Activated naive CD8-positive, alpha-beta T cell treated with anti-CD3 and anti-CD28 coated beads, Interleukin-2, amount 10 ng/mL, durations not matched to agents 7 days and 5 days (primary cell): ENCODE results near the gene MPEG1. TPM values are rescaled to one million over a fixed set of nuclear protein-coding genes. Genes with fewer than 3 reads are reported as not detected.

Experiments used
- ATAC-seq: fragments of 150-1000 bp; cut with Tn5 transposase; one replicate; pipeline ENCODE4 v1.10.0; 2021; ENCODE audit warnings: low read depth, moderate library complexity
- POLR2A ChIA-PET: fragments of 350-600 bp; sonication (Branson Sonifier 250); formaldehyde crosslinking; loops from one replicate; lab custom pipeline; 2021; ENCODE audit warnings: antibody characterized with exemption; lab: Charles Lee
- DNase-seq: peaks from one replicate; pipeline ENCODE4 v3.0.0; 2021
- H3K27ac Mint-ChIP-seq: one replicate; pipeline ENCODE4 v1.8.0; 2022; ENCODE audit warnings: mild to moderate bottlenecking, mixed read lengths
- H3K27me3 Mint-ChIP-seq: one replicate; pipeline ENCODE4 v1.8.0; 2022; ENCODE audit warnings: mild to moderate bottlenecking, moderate library complexity, mixed read lengths
- H3K36me3 Mint-ChIP-seq: one replicate; pipeline ENCODE4 v1.8.0; 2021; ENCODE audit warnings: mild to moderate bottlenecking, mixed read lengths
- H3K4me1 Mint-ChIP-seq: one replicate; pipeline ENCODE4 v1.8.0; 2021; ENCODE audit warnings: mixed read lengths
- H3K4me3 Mint-ChIP-seq: one replicate; pipeline ENCODE4 v1.8.0; 2022; ENCODE audit warnings: mild to moderate bottlenecking, moderate library complexity, mixed read lengths
- H3K9me3 Mint-ChIP-seq: one replicate; pipeline ENCODE4 v1.8.0; 2021; ENCODE audit warnings: mixed read lengths
- total RNA-seq, 2 experiments: library from RNA; stranded (reverse); gene quantifications; one replicate each; pipeline ENCODE4 v1.2.3, GENCODE V29; 2021

The MPEG1 gene
- total RNA-seq, 2 experiments from 2014 or later = 1.7 to 2.0 TPM

GRCh38 chr11:59207988-59208451 is 4.7 kb downstream of the MPEG1 start:
- DNase-seq = no peak
- POLR2A ChIA-PET = no interaction called here
- ATAC-seq = peak; percentile 54
- Mint-ChIP-seq H3K36me3 (no peaks in the 10 kb centered on the region), H3K4me1 (peaks cover 7% of the 10 kb centered on the region), H3K4me3 (no peak overlapping the region), H3K27ac (no peak overlapping the region), H3K9me3 (no peaks in the 10 kb centered on the region), H3K27me3 (peaks cover 12% of the 10 kb centered on the region)

GRCh38 chr11:59206635-59207034 is 6.1 kb downstream of the MPEG1 start:
- Mint-ChIP-seq H3K27me3 (peaks cover 12% of the 10 kb centered on the region), H3K27ac (no peak overlapping the region), H3K4me1 (peaks cover 7% of the 10 kb centered on the region), H3K4me3 (no peak overlapping the region), H3K9me3 (no peaks in the 10 kb centered on the region), H3K36me3 (no peaks in the 10 kb centered on the region)
- DNase-seq (no peak), ATAC-seq (no peak)
- POLR2A ChIA-PET = no interaction called here

DNA sequence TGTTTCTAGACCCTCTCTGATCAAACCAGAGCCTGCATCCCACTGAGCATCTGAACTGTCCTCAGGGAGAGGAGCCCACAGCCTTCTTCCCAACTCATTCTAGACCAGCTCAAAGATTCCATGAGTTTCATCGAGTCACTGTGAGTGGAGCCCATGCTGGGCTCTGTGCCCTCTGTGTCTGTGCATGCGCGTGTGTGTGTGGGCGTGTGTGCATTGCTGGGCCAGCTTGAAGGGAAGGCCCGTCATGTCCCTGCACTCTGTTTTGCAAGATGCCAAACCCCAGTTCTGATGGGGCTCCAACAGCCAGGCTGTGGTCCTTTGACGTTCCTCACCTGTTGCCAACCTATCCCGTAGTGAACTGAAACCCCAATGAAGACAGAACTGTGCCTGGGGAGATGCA is 7.1 kb downstream of the MPEG1 start:
- H3K27me3 Mint-ChIP-seq = peaks cover 12% of the 10 kb centered on the region
- ATAC-seq = no peak
- DNase-seq = no peak
- H3K36me3 Mint-ChIP-seq = no peaks in the 10 kb centered on the region
- no peaks in the 10 kb centered on the region for H3K9me3 Mint-ChIP-seq
- no peak overlapping the region for H3K27ac Mint-ChIP-seq
- H3K4me1 Mint-ChIP-seq = peaks cover 7% of the 10 kb centered on the region
- POLR2A ChIA-PET = no interaction called here
- H3K4me3 Mint-ChIP-seq = no peak overlapping the region

GRCh38 chr11:59204746-59205145 is 8.0 kb downstream of the MPEG1 start:
- POLR2A ChIA-PET = no interaction called here
- peaks cover 12% of the 10 kb centered on the region for H3K27me3 Mint-ChIP-seq
- ATAC-seq (no peak), DNase-seq (no peak)
- H3K27ac Mint-ChIP-seq = no peak overlapping the region
- no peaks in the 10 kb centered on the region for H3K9me3 Mint-ChIP-seq
- peaks cover 9% of the 10 kb centered on the region for H3K4me1 Mint-ChIP-seq
- H3K36me3 Mint-ChIP-seq = no peaks in the 10 kb centered on the region
- no peak overlapping the region for H3K4me3 Mint-ChIP-seq

DNA sequence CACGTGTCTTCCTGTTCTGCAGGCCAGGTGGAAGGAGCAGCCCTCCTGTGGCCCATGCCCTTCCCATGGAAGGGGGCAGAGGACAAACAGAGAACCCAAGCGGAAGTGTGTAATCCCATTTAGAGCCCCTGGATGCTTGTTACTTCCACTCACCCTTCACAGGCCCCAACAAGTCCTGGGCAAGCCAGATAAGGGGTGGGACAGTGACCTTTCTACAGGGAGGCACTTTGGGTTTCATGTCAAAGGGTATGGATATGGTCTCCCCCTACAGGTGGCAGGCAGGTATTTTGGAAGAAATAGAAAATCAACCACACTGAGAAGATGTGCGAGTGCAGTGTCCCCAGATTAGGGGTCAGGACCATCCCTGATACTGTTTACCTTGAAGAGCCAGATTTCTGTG is 11.4 kb downstream of the MPEG1 start:
- Mint-ChIP-seq H3K27ac (no peak overlapping the region), H3K36me3 (no peaks in the 10 kb centered on the region), H3K27me3 (peaks cover 2% of the 10 kb centered on the region), H3K4me1 (peaks cover 3% of the 10 kb centered on the region), H3K9me3 (peaks cover 5% of the 10 kb centered on the region), H3K4me3 (no peak overlapping the region)
- ATAC-seq = no peak
- DNase-seq = no peak
- POLR2A ChIA-PET = no interaction called here

DNA sequence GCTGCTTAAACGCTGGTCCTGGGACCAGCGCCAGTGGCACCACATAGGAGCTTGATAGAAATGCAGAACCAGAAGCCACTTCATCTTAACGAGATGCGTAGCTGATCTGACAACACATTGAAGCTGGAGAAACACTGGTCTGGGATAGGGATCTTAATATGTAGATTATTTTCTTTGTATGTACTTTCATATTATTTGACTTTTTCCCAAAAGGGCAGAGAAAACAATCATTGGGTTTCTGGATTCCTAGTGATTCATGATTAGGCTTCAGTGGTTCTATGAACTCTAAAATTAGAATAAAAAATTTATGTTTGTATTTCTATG is 12.3 kb downstream of the MPEG1 start:
- Mint-ChIP-seq H3K36me3 (no peaks in the 10 kb centered on the region), H3K4me1 (peaks cover 3% of the 10 kb centered on the region), H3K4me3 (no peak overlapping the region), H3K9me3 (peaks cover 5% of the 10 kb centered on the region), H3K27ac (no peak overlapping the region), H3K27me3 (peaks cover 3% of the 10 kb centered on the region)
- POLR2A ChIA-PET = no interaction called here
- DNase-seq (no peak), ATAC-seq (no peak)

DNA sequence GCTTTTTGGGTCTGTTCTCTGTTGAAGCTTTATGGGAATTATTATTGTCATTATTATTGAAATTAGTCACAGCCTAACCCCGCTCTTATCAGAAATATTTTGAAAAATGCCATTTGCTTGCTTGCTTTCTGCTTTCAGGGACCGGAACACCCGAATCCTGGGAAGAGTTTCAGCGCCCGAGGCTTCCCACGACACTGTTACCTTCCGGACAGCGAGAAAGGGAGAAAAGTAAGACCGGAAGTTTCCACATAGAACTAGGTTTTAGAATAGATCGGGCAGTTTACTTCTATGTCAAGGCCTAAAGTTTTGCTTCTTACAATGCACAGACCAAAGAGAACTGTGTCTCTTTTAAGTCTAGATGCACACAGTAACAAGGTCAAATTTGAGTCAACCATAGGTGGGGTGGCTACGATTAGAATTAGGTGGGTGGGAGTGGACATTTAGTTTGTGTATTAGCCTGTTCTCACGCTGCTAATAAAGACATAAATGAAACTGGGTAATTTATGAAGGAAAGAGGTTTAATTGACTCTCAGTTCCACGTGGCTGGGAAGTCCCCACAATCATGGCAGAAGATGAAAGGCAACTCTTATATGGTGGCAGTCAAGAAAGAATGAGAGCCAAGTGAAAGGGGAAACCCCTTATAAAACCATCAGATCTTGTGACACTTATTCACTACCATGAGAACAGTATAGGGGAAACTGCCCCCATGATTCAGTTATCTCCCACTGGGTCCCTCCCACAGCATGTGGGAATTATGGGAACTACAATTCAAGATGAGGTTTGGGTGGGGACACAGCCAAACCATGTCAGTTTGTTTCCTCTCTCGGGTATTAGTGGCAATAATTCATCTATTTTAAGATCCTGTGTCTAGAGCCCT is 12.9 kb downstream of the MPEG1 start:
- no peak for ATAC-seq
- H3K4me3 Mint-ChIP-seq = no peak overlapping the region
- no peak for DNase-seq
- peaks cover 3% of the 10 kb centered on the region for H3K4me1 Mint-ChIP-seq
- peaks cover 5% of the 10 kb centered on the region for H3K9me3 Mint-ChIP-seq
- H3K27ac Mint-ChIP-seq = no peak overlapping the region
- POLR2A ChIA-PET = no interaction called here
- peaks cover 3% of the 10 kb centered on the region for H3K27me3 Mint-ChIP-seq
- H3K36me3 Mint-ChIP-seq = no peaks in the 10 kb centered on the region

GRCh38 chr11:59198726-59199125 is 14.0 kb downstream of the MPEG1 start:
- Mint-ChIP-seq H3K27ac (no peak overlapping the region), H3K4me1 (peaks cover 3% of the 10 kb centered on the region), H3K27me3 (peaks cover 3% of the 10 kb centered on the region), H3K9me3 (peaks cover 5% of the 10 kb centered on the region), H3K4me3 (no peak overlapping the region), H3K36me3 (no peaks in the 10 kb centered on the region)
- no peak for DNase-seq
- ATAC-seq = no peak
- POLR2A ChIA-PET = no interaction called here

DNA sequence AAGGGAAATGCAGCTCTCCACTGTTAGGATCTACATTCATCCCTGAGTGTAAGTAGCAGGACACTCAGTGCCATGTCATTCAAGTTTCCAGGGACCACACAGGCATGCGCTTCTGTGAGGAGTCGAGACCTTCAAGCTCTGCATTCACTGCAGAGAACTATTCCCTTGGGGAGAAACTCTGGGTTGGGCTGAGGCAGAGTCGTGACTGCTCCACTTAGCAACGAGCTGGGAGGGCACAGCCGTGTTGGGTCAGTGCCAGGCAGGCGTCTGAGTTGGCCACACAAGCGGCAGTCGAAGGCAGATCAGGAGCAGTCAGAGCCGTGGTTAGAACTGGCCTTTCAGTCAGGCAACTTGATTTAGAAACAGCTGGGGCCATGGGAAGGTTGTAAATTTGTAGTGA is 14.7 kb downstream of the MPEG1 start:
- Mint-ChIP-seq H3K36me3 (no peaks in the 10 kb centered on the region), H3K4me3 (no peak overlapping the region), H3K27ac (no peak overlapping the region), H3K9me3 (peaks cover 5% of the 10 kb centered on the region), H3K4me1 (peaks cover 3% of the 10 kb centered on the region), H3K27me3 (peaks cover 3% of the 10 kb centered on the region)
- POLR2A ChIA-PET = no interaction called here
- ATAC-seq = no peak
- DNase-seq = no peak

- DNase-seq = no peak
- H3K36me3 Mint-ChIP-seq = no peaks in the 10 kb centered on the region
- peaks cover 3% of the 10 kb centered on the region for H3K4me1 Mint-ChIP-seq
- H3K27ac Mint-ChIP-seq = no peak overlapping the region
- peaks cover 5% of the 10 kb centered on the region for H3K9me3 Mint-ChIP-seq
- POLR2A ChIA-PET = no interaction called here
- no peak for ATAC-seq
- no peak overlapping the region for H3K4me3 Mint-ChIP-seq
- peaks cover 3% of the 10 kb centered on the region for H3K27me3 Mint-ChIP-seq
Measured at GRCh38 chr11:59196777-59197176, 15.9 kb downstream of the MPEG1 start.

GRCh38 chr11:59195586-59195985 is 17.1 kb downstream of the MPEG1 start:
- ATAC-seq (no peak), DNase-seq (no peak)
- Mint-ChIP-seq H3K9me3 (peaks cover 5% of the 10 kb centered on the region), H3K36me3 (no peaks in the 10 kb centered on the region), H3K27me3 (peaks cover 3% of the 10 kb centered on the region), H3K4me1 (peaks cover 9% of the 10 kb centered on the region), H3K4me3 (no peak overlapping the region), H3K27ac (no peak overlapping the region)
- POLR2A ChIA-PET = no interaction called here

DNA sequence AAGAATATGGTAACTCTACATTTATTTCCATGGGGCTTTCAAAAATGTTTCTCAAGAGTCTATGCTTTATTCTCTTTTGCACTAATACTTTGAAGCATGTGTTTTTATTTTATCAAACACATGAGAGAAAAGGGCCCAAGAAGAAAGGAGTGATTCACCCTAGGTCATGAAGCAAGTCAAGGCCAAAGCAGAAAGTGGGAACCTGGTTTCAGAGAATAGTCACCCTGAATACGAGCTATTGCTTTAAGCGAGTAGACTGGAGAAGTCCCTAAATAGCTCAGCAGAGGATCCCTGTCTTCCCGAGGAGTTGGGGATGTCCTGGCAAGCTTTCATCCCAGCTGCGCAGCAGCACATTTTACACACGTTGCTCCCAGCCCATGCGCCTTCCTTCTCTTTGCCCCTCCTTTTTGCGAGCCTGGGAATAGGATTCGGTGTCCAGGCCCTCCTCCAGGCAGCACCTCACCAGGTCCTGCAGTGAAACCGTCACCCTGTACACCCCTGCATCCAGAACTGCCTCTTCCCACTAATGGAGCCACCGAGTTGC is 19.1 kb downstream of the MPEG1 start:
- POLR2A ChIA-PET = no interaction called here
- H3K36me3 Mint-ChIP-seq = no peaks in the 10 kb centered on the region
- no peak for ATAC-seq

GRCh38 chr11:59192446-59193020 is 20.2 kb downstream of the MPEG1 start:
- H3K9me3 Mint-ChIP-seq = peaks cover 5% of the 10 kb centered on the region
- ATAC-seq (no peak), DNase-seq (no peak)
- H3K27ac Mint-ChIP-seq = no peak overlapping the region
- H3K4me1 Mint-ChIP-seq = peaks cover 10% of the 10 kb centered on the region
- POLR2A ChIA-PET = no interaction called here
- H3K36me3 Mint-ChIP-seq = no peaks in the 10 kb centered on the region
- H3K27me3 Mint-ChIP-seq = peaks cover 5% of the 10 kb centered on the region
- no peak overlapping the region for H3K4me3 Mint-ChIP-seq

More for the DNA sequence above, 19.1 kb downstream of the MPEG1 start:
- H3K4me1 Mint-ChIP-seq = peaks cover 7% of the 10 kb centered on the region
- peaks cover 5% of the 10 kb centered on the region for H3K9me3 Mint-ChIP-seq
- H3K4me3 Mint-ChIP-seq = no peak overlapping the region
- DNase-seq = no peak
- H3K27ac Mint-ChIP-seq = no peak overlapping the region
- peaks cover 2% of the 10 kb centered on the region for H3K27me3 Mint-ChIP-seq

GRCh38 chr11:59191890-59192289 is 20.8 kb downstream of the MPEG1 start:
- ATAC-seq = no peak
- DNase-seq = no peak
- no peaks in the 10 kb centered on the region for H3K9me3 Mint-ChIP-seq
- H3K4me3 Mint-ChIP-seq = no peak overlapping the region
- POLR2A ChIA-PET = no interaction called here
- no peaks in the 10 kb centered on the region for H3K36me3 Mint-ChIP-seq
- peaks cover 10% of the 10 kb centered on the region for H3K4me1 Mint-ChIP-seq
- no peak overlapping the region for H3K27ac Mint-ChIP-seq
- peaks cover 11% of the 10 kb centered on the region for H3K27me3 Mint-ChIP-seq
